Coronary artery (tissue), 2 donors: Measurements from ENCODE around the gene CECR2.
A peak's percentile ranks its signal among the peaks of the same experiment; 100 is the strongest.

Experiments
- DNase-seq: peaks from one replicate; pipeline ENCODE4 v3.0.0-alpha.2; 2017; ENCODE audit warnings: low spot score
- H3K27ac ChIP-seq, 2 donors: fragments of 200-600 bp; sonication (generic); one replicate each; pipeline ENCODE4 v1.5.1; 2016 to 2019
- H3K4me3 ChIP-seq: fragments of 200-600 bp; sonication (generic); 2 replicates; pipeline ENCODE4 v1.5.1; 2016; ENCODE audit warnings: mild to moderate bottlenecking, moderate library complexity
- TF ChIP-seq, protein P1 (sequence below): fragments of 200-600 bp; sonication (generic); IDR thresholded peaks from one replicate; pipeline ENCODE4 v1.5.1; 2019; ENCODE audit warnings: antibody characterized with exemption

The CECR2 gene

DNA sequence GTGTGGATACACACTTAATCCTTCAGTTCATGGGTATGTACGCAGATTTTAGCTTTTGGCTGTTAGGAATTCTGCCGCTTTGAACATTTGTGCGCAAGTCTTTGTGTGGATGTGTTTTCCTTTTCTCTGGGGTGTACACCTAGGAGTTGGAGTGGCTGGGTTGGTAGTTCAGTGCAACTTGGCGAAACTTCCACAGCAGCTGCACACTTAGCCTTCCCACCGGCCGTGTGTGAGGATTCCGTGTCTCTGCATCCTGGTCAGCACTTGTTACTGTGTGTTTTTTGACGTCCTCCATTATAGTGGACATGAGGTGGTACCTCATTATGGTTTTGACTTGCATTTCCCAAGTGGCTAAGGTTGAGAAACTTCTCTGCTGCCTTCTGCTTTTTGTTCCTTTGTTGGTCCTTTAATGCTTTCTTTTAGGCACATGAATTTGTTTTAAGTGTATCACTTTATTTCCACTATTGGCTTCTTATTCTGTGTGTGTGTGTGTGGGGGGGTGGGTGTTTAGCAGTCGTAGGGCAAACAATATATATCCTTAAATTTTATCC is 121.9 kb downstream of the CECR2 start:
- no peak for DNase-seq
- no peak overlapping the region for H3K4me3 ChIP-seq
- TF ChIP-seq, protein P1, sequence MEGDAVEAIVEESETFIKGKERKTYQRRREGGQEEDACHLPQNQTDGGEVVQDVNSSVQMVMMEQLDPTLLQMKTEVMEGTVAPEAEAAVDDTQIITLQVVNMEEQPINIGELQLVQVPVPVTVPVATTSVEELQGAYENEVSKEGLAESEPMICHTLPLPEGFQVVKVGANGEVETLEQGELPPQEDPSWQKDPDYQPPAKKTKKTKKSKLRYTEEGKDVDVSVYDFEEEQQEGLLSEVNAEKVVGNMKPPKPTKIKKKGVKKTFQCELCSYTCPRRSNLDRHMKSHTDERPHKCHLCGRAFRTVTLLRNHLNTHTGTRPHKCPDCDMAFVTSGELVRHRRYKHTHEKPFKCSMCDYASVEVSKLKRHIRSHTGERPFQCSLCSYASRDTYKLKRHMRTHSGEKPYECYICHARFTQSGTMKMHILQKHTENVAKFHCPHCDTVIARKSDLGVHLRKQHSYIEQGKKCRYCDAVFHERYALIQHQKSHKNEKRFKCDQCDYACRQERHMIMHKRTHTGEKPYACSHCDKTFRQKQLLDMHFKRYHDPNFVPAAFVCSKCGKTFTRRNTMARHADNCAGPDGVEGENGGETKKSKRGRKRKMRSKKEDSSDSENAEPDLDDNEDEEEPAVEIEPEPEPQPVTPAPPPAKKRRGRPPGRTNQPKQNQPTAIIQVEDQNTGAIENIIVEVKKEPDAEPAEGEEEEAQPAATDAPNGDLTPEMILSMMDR, result no peak
- no peak overlapping the region for H3K27ac ChIP-seq

DNA sequence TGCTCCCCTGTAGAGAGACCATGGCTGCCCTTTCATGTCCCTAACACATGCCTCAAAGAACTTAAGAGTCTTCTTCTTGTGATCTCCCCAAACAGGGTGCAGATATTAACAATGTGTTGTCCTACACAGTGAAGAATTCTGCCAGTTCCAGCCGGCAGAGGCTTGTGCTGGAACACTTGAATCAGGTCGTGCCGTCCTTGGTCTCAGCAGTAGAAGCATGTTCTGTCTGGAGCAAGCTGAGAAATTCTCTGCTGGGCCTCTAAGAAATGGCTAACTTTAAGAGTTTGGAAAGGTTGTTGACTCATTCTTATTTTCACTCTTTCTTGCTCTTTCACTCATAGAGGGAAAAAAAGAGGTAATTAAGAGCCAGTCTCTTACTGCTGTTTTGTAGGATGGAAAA is 123.0 kb downstream of the CECR2 start:
- Histone ChIP-seq H3K27ac (no peak overlapping the region), H3K4me3 (no peak overlapping the region)
- DNase-seq, result no peak
- TF ChIP-seq, protein P1, result no peak

DNA sequence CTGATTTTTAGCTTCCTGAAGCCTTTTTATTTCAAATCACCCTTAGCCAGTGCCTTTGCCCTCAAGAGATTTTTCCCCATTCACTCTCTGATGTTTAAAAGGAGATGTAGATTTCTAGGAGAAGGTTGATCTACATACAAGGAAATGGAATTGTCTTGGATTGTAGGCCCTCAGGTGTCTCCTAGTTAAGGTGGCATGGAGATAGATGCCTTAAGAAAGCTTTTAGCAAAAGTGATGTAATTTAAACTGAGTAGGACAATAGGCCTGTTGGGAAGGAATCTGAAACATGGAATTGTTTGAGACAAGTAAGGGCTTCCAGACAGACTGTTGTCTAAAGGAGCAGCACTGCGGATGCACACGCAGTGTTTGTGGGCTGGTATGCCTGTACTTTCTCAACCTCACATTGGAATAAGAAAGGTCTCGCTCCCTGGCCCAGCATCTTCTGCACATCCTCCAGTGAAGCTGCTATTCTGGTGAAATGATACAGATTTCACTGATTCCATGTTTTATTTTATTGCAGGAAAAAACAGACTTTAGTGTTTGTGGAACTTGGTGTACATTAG is 124.2 kb downstream of the CECR2 start:
- TF ChIP-seq, protein P1, result no peak
- DNase-seq, result no peak
- H3K27ac ChIP-seq, result no peak overlapping the region
- no peak overlapping the region for H3K4me3 ChIP-seq

DNA sequence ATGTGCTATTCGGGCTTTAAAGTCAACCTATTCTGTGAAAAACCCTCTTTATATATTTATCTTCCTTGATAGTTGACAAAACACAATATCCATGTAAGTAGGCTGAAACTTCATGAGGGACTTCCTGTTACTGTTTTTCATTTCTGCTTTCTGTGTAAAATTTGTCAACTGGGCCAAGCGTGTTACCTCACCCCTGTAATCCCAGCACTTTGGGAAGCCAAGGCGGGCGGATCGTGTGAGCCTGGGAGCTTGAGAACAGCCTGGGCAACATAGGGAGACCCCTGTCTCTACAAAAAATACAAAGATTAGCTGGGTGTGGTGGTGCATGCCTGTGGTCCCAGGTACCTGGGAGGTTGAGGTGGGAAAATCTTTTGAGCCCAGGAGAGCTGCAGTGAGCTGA is 127.6 kb downstream of the CECR2 start:
- H3K27ac ChIP-seq, result no peak overlapping the region
- no peak for DNase-seq
- TF ChIP-seq, protein P1, result no peak
- H3K4me3 ChIP-seq, result no peak overlapping the region

DNA sequence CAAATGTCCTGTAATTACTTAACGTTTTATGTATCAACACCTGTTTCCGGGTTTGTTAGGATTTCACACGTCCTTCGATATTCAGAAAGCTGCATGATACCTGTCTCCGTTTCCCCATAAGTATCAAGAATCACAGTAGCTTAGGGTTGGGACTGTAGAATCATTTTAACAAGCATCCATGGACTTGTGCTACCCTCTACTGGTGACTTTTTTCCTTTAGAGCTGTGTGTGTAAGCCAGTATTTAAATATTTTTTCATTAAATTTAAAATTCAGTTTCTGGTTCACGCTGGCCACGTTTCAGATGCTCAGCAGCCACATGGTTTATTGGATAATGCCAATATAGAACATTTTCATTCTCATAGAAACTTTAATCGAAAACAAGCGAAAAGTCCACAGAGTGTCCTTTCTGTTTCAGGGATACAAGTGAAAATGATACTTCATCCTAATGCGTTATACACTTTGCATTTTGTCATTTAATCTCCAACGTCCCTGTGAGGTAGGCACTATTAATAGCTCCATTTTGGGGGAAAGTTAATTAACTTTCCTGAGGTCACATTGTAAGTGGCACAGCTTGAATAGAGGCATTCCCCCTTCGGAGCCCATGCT is 132.5 kb downstream of the CECR2 start:
- no peak for DNase-seq
- Histone ChIP-seq H3K4me3 (no peak overlapping the region), H3K27ac (no peak overlapping the region)
- TF ChIP-seq, protein P1, result peak; percentile 13

DNA sequence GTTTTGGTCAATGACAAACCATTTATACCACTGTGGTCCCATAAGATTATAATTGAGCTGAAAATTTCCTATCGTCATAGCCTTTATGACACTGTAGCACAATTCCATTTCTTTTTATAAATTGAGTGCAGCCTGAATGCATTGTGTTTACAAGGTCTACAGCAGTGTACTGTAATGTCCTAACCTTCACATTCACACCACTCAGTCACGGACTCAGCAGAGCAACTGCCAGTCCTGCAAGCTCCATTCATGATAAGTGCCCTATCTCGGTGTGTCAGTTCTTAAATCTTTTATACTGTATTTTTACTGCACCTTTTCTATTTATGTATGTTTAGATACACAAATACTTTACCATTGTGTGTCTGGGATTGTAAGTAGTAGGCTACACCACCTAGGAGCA is 138.8 kb downstream of the CECR2 start:
- Histone ChIP-seq H3K4me3 (no peak overlapping the region), H3K27ac (no peak overlapping the region)
- DNase-seq, result no peak
- TF ChIP-seq, protein P1, result no peak

DNA sequence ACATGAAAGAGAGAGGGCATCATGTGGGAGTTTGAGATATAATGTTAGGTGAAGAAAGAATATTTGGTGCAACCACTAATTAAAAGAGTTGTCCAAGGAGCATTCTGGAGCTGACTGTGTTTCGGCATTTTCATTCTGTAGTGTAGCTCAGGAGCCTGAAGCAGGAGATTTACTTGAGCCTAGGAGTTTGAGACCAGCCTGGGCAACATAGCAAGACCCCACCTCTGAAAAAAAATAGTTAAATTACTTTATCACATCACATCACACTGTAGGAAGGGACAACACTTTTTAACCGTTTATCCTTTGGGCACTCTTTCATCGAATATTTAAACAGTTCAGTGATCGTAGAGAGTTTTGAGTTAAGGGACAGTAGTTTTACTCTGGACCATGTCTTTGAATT is 143.7 kb downstream of the CECR2 start:
- Histone ChIP-seq H3K27ac (no peak overlapping the region), H3K4me3 (no peak overlapping the region)
- DNase-seq, result no peak
- TF ChIP-seq, protein P1, result no peak
